ENCODE data around the gene TMEM222. TPM values are rescaled to one million over a fixed set of nuclear protein-coding genes. Genes with fewer than 3 reads are reported as not detected.
A peak's percentile ranks its signal among the peaks of the same experiment; 100 is the strongest.

TMEM222 gene
- total RNA-seq, 1 donor from 2014 or later = 30.2 TPM

DNA sequence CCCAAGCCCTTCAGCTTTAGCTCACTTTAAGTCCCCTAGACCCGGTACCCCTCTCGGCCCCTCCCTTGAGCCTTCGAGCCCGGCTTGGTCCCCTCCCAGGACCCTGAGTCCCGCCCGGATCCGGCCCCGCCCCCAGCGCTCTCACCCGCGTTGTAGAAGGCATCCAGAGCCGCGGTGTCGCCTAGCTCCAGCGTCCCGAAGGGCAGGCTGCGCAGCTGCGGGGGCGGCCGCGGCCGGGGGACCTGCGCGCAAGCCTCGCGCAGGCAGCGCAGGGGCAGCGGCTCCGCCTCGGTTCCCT is 44.1 kb downstream of the TMEM222 start:
- Histone ChIP-seq H3K4me1 (peaks cover 50% of the 10 kb centered on the region), H3K36me3 (peaks cover 41% of the 10 kb centered on the region), H3K27ac (peak overlapping the region; percentile 97), H3K27me3 (ENCODE audit: low read depth) (no peaks in the 10 kb centered on the region), H3K9me3 (no peaks in the 10 kb centered on the region), H3K4me3 (peak overlapping the region; percentile 79)
- peak; percentile 94 for DNase-seq
- TF ChIP-seq, protein P1, sequence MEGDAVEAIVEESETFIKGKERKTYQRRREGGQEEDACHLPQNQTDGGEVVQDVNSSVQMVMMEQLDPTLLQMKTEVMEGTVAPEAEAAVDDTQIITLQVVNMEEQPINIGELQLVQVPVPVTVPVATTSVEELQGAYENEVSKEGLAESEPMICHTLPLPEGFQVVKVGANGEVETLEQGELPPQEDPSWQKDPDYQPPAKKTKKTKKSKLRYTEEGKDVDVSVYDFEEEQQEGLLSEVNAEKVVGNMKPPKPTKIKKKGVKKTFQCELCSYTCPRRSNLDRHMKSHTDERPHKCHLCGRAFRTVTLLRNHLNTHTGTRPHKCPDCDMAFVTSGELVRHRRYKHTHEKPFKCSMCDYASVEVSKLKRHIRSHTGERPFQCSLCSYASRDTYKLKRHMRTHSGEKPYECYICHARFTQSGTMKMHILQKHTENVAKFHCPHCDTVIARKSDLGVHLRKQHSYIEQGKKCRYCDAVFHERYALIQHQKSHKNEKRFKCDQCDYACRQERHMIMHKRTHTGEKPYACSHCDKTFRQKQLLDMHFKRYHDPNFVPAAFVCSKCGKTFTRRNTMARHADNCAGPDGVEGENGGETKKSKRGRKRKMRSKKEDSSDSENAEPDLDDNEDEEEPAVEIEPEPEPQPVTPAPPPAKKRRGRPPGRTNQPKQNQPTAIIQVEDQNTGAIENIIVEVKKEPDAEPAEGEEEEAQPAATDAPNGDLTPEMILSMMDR (IDR thresholded peaks at IDR 0.05) = no peak
- ATAC-seq = peak; percentile 76 to 78
- intact Hi-C loops (cut with DNase I) = no loop called here

DNA sequence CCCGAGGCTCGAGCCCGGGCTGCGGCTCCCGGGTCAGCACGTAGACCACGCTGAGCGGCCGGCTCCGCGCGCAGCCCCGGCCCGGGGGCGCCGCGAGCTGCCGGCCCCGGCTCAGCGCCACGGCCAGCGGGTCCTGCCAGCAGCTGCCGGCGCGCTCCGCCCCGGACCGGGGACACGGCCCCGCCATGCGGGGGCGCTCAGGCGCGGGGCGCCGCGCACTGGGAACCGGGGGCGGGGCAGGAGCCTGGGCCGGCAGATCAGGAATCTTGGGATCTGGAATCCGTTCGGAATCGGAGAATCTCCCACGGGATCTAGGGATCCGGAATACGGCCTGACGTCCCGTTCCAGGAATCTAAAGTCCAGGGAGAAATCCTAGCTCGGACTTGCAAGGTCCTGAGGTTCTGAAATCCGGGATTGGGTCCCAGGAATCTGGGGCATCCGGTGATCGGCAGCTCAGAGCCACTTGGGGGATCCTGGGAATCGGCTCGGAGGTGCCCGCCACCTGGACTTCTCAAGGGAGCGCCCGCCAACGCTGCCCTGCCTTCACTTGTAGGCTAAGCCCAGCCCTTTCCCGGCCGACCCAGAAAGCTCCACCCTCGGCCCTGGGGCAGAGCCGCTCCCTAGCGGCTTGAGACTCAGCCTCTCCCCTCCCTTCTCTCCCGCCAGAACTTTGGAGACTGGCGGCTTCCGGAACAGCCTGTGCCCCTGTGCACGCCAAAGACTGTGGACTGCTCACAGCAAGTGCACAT is 44.6 kb downstream of the TMEM222 start, which contains the start of gene MAP3K6:
Gene MAP3K6 (minus strand): TSS at position 551 of the 749 bp plus-strand sequence. CDS start 364 bp downstream, at position 187.
- H3K27me3 ChIP-seq (ENCODE audit: low read depth) = no peaks in the 10 kb centered on the region
- DNase-seq = peak; percentile 95
- H3K27ac ChIP-seq = peak within 1 kb of the TSS; percentile 97
- no peaks in the 10 kb centered on the region for H3K9me3 ChIP-seq
- peaks cover 36% of the 10 kb centered on the region for H3K36me3 ChIP-seq
- peaks cover 50% of the 10 kb centered on the region for H3K4me1 ChIP-seq
- intact Hi-C loops (cut with DNase I) = no loop called here
- peak within 1 kb of the TSS; percentile 79 for H3K4me3 ChIP-seq
- peak; percentile 85 to 87 for ATAC-seq
- TF ChIP-seq, protein P1 (IDR thresholded peaks at IDR 0.05) = peak; percentile 36

DNA sequence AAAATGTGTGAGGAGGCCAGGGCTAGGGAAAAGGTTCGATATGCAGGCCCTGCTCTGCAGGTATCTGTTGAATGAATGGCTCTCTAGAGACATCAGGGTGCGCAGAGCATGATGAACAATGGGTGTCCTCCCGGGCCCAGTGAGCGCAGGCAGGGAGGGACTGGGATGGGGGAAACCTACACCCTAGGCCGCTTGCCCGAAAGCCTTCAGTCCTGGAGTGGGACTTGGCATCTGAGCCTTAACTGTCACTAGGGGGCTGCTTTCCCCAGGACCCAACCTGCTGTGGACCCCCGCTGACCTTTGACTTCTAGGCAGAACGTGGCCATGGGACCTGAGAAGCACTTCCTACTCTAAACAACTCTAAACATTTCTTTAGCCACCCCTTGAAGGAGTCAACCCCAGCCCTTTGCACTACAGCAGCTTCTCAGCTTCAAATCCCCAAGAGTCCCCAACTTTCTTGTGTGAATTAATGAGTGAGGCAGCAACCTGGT is 45.2 kb downstream of the TMEM222 start:
- Histone ChIP-seq H3K27ac (peak overlapping the region; percentile 97), H3K4me1 (peaks cover 50% of the 10 kb centered on the region), H3K27me3 (ENCODE audit: low read depth) (no peaks in the 10 kb centered on the region), H3K4me3 (peak overlapping the region; percentile 79), H3K9me3 (no peaks in the 10 kb centered on the region), H3K36me3 (peaks cover 30% of the 10 kb centered on the region)
- intact Hi-C loops (cut with DNase I) = no loop called here
- DNase-seq (no peak), ATAC-seq (no peak)
- TF ChIP-seq, protein P1 (IDR thresholded peaks at IDR 0.05) = no peak

DNA sequence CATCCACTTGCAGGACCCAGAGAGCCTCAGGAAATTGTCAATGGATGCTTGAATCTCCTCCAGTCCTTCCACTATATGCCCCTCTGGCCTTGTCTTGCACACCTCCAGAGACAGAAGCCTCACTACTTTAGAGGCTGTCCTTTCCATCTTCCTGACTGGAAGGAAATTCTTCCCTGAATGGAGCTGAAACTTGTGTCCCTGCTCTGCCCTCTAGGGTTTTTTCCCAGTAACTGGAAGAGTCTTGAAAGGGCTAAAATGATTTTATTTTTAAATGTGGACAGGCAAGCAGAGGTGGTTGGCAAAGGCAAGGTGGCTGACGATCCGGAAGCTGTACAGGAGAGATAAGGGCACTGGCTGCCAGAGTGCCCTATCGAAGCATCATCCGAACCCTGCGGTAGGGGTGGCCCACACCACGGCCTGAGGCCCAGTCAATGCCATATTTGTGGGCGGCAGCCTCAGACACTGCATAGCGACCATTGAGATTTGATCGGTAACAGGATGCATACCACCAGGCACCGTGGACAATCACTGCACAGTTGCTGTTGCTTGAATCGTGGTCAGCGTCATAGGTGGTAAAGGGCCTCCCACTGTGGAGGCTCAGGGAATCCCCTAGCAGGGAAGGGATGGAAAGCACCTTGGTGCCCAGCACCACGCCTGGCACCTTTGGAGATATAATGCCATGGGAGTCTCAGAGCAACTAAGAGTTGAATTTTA is 47.1 kb downstream of the TMEM222 start:
- Histone ChIP-seq H3K27ac (peak overlapping the region; percentile 97), H3K36me3 (peaks cover 11% of the 10 kb centered on the region), H3K9me3 (no peaks in the 10 kb centered on the region), H3K4me3 (peak overlapping the region; percentile 47), H3K4me1 (peaks cover 46% of the 10 kb centered on the region), H3K27me3 (ENCODE audit: low read depth) (no peaks in the 10 kb centered on the region)
- intact Hi-C loops (cut with DNase I) = no loop called here
- DNase-seq = no peak
- TF ChIP-seq, protein P1 (IDR thresholded peaks at IDR 0.05) = peak; percentile 20
- ATAC-seq = no peak

DNA sequence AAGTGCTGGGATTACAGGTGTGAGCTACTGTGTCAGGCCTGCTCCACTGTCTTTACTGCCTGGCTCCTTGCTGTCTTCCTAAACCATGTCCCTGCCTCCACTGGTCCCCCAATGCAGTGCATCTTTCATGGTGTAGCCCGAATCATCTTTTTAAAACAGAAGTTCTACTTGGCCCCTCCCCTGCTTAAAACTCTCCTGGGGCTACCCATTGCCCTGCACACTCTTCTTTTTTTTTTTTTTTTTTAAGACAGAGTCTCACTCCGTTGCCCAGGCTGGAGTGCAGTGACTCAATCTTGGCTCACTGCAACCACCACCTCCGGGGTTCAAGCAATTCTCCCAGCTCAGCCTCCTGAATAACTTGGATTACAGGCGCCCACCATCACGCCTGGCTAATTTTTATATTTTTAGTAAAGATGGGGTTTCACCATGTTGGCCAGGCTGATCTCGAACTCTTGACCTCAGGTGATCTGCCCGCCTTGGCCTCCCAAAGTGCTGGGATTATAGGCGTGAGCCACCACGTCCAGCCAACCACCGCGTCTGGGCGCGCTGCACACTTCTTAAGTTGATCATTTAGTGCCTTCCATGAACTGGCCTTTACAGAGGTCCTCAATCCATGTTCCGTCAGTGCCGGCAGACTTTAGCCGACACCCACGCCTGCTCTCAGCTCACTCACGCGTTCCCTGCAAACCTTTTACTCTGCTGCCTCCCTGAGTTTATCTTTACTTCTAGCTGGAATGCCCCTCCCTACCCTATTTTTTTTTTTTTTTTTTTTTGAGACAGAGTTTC is 50.3 kb downstream of the TMEM222 start:
- no peaks in the 10 kb centered on the region for H3K9me3 ChIP-seq
- no peaks in the 10 kb centered on the region for H3K36me3 ChIP-seq
- no peaks in the 10 kb centered on the region for H3K27me3 ChIP-seq (ENCODE audit: low read depth)
- H3K4me1 ChIP-seq = peaks cover 38% of the 10 kb centered on the region
- TF ChIP-seq, protein P1 (IDR thresholded peaks at IDR 0.05) = no peak
- no peak for DNase-seq
- H3K27ac ChIP-seq = peak overlapping the region; percentile 97
- no peak for ATAC-seq
- intact Hi-C loops (cut with DNase I) = no loop called here
- H3K4me3 ChIP-seq = peak overlapping the region; percentile 47

Measured in lower lobe of right lung (tissue), 2 donors.